ENCODE data around the gene DKKL1. TPM values are rescaled to one million over a fixed set of nuclear protein-coding genes. Genes with fewer than 3 reads are reported as not detected.

DKKL1 gene
- total RNA-seq, 1 donor from 2014 or later: 0.58 TPM

GRCh38 chr19:49340865-49341718 is 22.6 kb upstream of the DKKL1 start:
- DNase-seq (ENCODE audit: low read depth): no peak
- Histone ChIP-seq H3K27me3 (ENCODE audit: control insufficient read depth, insufficient read depth, low read length) (peaks cover 13% of the 10 kb centered on the region), H3K36me3 (ENCODE audit: control insufficient read depth, insufficient read depth, low read length) (peaks cover 4% of the 10 kb centered on the region), H3K4me3 (ENCODE audit: low read depth, low read length) (no peak overlapping the region)
- no peak for TF ChIP-seq CTCF (IDR thresholded peaks at IDR 0.05; ENCODE audit: insufficient read depth, low read length, poor library complexity, severe bottlenecking)

- H3K36me3 ChIP-seq (ENCODE audit: control insufficient read depth, insufficient read depth, low read length): peaks cover 6% of the 10 kb centered on the region
- H3K27me3 ChIP-seq (ENCODE audit: control insufficient read depth, insufficient read depth, low read length): peaks cover 13% of the 10 kb centered on the region
- no peak for DNase-seq (ENCODE audit: low read depth)
- no peak overlapping the region for H3K4me3 ChIP-seq (ENCODE audit: low read depth, low read length)
- no peak for TF ChIP-seq CTCF (IDR thresholded peaks at IDR 0.05; ENCODE audit: insufficient read depth, low read length, poor library complexity, severe bottlenecking)
These were observed 21.4 kb upstream of the DKKL1 start for GRCh38 chr19:49342291-49342721.

GRCh38 chr19:49343123-49343522 is 20.6 kb upstream of the DKKL1 start:
- H3K27me3 ChIP-seq (ENCODE audit: control insufficient read depth, insufficient read depth, low read length): peaks cover 8% of the 10 kb centered on the region
- no peak for TF ChIP-seq CTCF (IDR thresholded peaks at IDR 0.05; ENCODE audit: insufficient read depth, low read length, poor library complexity, severe bottlenecking)
- peaks cover 10% of the 10 kb centered on the region for H3K36me3 ChIP-seq (ENCODE audit: control insufficient read depth, insufficient read depth, low read length)
- DNase-seq (ENCODE audit: low read depth): no peak
- no peak overlapping the region for H3K4me3 ChIP-seq (ENCODE audit: low read depth, low read length)

GRCh38 chr19:49344505-49345423 is 18.9 kb upstream of the DKKL1 start:
- TF ChIP-seq CTCF (IDR thresholded peaks at IDR 0.05; ENCODE audit: insufficient read depth, low read length, poor library complexity, severe bottlenecking): no peak
- H3K4me3 ChIP-seq (ENCODE audit: low read depth, low read length): no peak overlapping the region
- DNase-seq (ENCODE audit: low read depth): no peak
- peaks cover 10% of the 10 kb centered on the region for H3K36me3 ChIP-seq (ENCODE audit: control insufficient read depth, insufficient read depth, low read length)
- peaks cover 1% of the 10 kb centered on the region for H3K27me3 ChIP-seq (ENCODE audit: control insufficient read depth, insufficient read depth, low read length)

DNA sequence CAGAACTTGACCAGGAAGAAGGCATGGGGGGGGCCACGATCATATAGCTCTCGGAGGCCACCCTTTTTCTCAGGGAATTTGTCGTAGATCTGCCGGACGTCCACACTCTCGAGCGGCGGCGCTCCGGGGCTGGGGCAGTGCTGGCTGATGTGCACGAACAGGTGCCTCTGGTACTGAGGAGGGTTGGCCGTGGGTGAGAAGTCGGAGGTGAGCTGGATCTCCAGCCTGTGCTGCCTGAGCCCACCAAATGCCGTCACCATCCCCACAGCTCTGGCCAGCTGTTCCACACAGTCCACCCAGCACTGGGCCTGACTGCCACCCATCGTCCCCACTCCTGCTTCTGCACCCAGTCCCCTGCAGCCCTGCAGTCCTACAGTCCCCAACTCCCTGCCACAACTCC is 16.5 kb upstream of the DKKL1 start:
- no peak for DNase-seq (ENCODE audit: low read depth)
- no peak overlapping the region for H3K4me3 ChIP-seq (ENCODE audit: low read depth, low read length)
- peaks cover 13% of the 10 kb centered on the region for H3K36me3 ChIP-seq (ENCODE audit: control insufficient read depth, insufficient read depth, low read length)
- no peaks in the 10 kb centered on the region for H3K27me3 ChIP-seq (ENCODE audit: control insufficient read depth, insufficient read depth, low read length)
- no peak for TF ChIP-seq CTCF (IDR thresholded peaks at IDR 0.05; ENCODE audit: insufficient read depth, low read length, poor library complexity, severe bottlenecking)

Measured in kidney epithelial cell (primary cell).